NCI-H1048 (cell line): ENCODE results near the gene NES.
"Not testable (repeated sequence)": the region's sequence is repeated elsewhere in the genome, so short reads cannot be mapped to it uniquely, and the experiment has no call there.

ENCODE experiments used
- DNase-seq: peaks from one replicate; lab custom pipeline; 2025; lab: John Stamatoyannopoulos, UW

The NES gene

GRCh38 chr1:156644146-156644545 is 33.1 kb downstream of the NES start:
- no peak for DNase-seq

GRCh38 chr1:156643778-156644092 is 33.5 kb downstream of the NES start:
- no peak for DNase-seq

GRCh38 chr1:156643049-156643777 is 34.0 kb downstream of the NES start:
- no peak for DNase-seq

- DNase-seq, result no peak
These were observed 34.8 kb downstream of the NES start for GRCh38 chr1:156642265-156643048.

GRCh38 chr1:156641761-156642264 is 35.4 kb downstream of the NES start, which contains the start of gene BCAN:
TSS of gene BCAN (plus strand) at chr1:156642117. CDS start at chr1:156646055, 3,938 bp downstream.
- DNase-seq, result no peak

- DNase-seq, result no peak
These were observed 36.1 kb downstream of the NES start for GRCh38 chr1:156640842-156641706.

GRCh38 chr1:156639601-156640101 is 37.6 kb downstream of the NES start:
- DNase-seq, result no peak

- DNase-seq, result no peak
These were observed 38.8 kb downstream of the NES start for GRCh38 chr1:156638189-156638985.

GRCh38 chr1:156632355-156632754 is 44.9 kb downstream of the NES start:
- DNase-seq, result no peak

GRCh38 chr1:156631152-156631551 is 46.1 kb downstream of the NES start:
- not testable (repeated sequence) for DNase-seq

- no peak for DNase-seq
These were observed 47.3 kb downstream of the NES start for GRCh38 chr1:156629823-156630449.

GRCh38 chr1:156627313-156627880 is 49.8 kb downstream of the NES start:
- DNase-seq, result no peak

- no peak for DNase-seq
These were observed 51.1 kb downstream of the NES start for GRCh38 chr1:156626079-156626438.

- no peak for DNase-seq
These were observed 51.6 kb downstream of the NES start for GRCh38 chr1:156625436-156626078.

- DNase-seq, result no peak
These were observed 52.3 kb downstream of the NES start for GRCh38 chr1:156624814-156625435.

- DNase-seq, result no peak
These were observed 53.0 kb downstream of the NES start for GRCh38 chr1:156623946-156624813.

GRCh38 chr1:156622581-156623297 is 54.5 kb downstream of the NES start:
- no peak for DNase-seq

- DNase-seq, result no peak
These were observed 57.6 kb downstream of the NES start for GRCh38 chr1:156619582-156619955.
